ENCODE measurements around the gene FGFRL1. TPM values are rescaled to one million over a fixed set of nuclear protein-coding genes. Genes with fewer than 3 reads are reported as not detected.

The FGFRL1 gene
- total and polyA plus RNA-seq, 2 of the 13 experiments (the other 11 are each of a cell fraction or from before 2014, with no cell fraction given): 19.1 to 30.6 TPM

GRCh38 chr4:985123-985830 is 26.1 kb upstream of the FGFRL1 start (continued):
- no peak; the same call in 1 of the 2 replicates for TF ChIP-seq HBP1 (CRISPR knock-in tag; IDR thresholded peaks at IDR 0.05; ENCODE audit: low read depth)
- no peak for TF ChIP-seq TBX3 (IDR thresholded peaks at IDR 0.05; ENCODE audit: borderline replicate concordance)
- no peak for TF ChIP-seq ZNF354B (CRISPR knock-in tag; IDR thresholded peaks at IDR 0.05)
- TF ChIP-seq DNMT3B (CRISPR knock-in tag; conservative IDR thresholded peaks at IDR 0.05): no peak
- TF ChIP-seq SAP130 (CRISPR knock-in tag; IDR thresholded peaks at IDR 0.05; ENCODE audit: low read depth): peak; percentile 81
- TF ChIP-seq ZNF251 (CRISPR knock-in tag; IDR thresholded peaks at IDR 0.05): no peak
- TF ChIP-seq BRD4 (CRISPR knock-in tag; IDR thresholded peaks at IDR 0.05): no peak
- no peak for TF ChIP-seq ZNF430 (CRISPR knock-in tag; IDR thresholded peaks at IDR 0.05)
- no peak for TF ChIP-seq ZMYM4 (CRISPR knock-in tag; IDR thresholded peaks at IDR 0.05)
- TF ChIP-seq ZBTB42 (CRISPR knock-in tag; IDR thresholded peaks at IDR 0.05): 0 out of 2 replicates have a peak, but pooled peaks have one; percentile 38
- no peak for TF ChIP-seq ZNF580 (CRISPR knock-in tag; IDR thresholded peaks at IDR 0.05; ENCODE audit: borderline replicate concordance, low read depth)
- TF ChIP-seq ZNF101 (CRISPR knock-in tag; IDR thresholded peaks at IDR 0.05; ENCODE audit: borderline replicate concordance, low read depth): no peak
- TF ChIP-seq NR0B2 (CRISPR knock-in tag; IDR thresholded peaks at IDR 0.05): no peak
- peak; percentile 35; the same call in 1 of the 2 replicates for TF ChIP-seq MEF2D (CRISPR knock-in tag; IDR thresholded peaks at IDR 0.05)
- TF ChIP-seq MNT (IDR thresholded peaks at IDR 0.05): no peak
- peak; percentile 51; the same call in 1 of the 2 replicates for TF ChIP-seq IRF9 (CRISPR knock-in tag; IDR thresholded peaks at IDR 0.05; ENCODE audit: borderline replicate concordance)
- no peak for TF ChIP-seq TRAFD1 (CRISPR knock-in tag; IDR thresholded peaks at IDR 0.05; ENCODE audit: borderline replicate concordance)
- no peak for TF ChIP-seq ZNF224 (CRISPR knock-in tag; IDR thresholded peaks at IDR 0.05)
- TF ChIP-seq ARNTL (CRISPR knock-in tag; IDR thresholded peaks at IDR 0.05): no peak
- no peak for TF ChIP-seq SKI (IDR thresholded peaks at IDR 0.05; ENCODE audit: partially characterized antibody)

Measured in HepG2 (cell line).